Activated naive CD4-positive, alpha-beta T cell treated with anti-CD3 and anti-CD28 coated beads, Interleukin-2, amount 50 U/mL, for 72 hours (primary cell): ENCODE results near the gene HRH4. TPM values are rescaled to one million over a fixed set of nuclear protein-coding genes. Genes with fewer than 3 reads are reported as not detected.

Source experiments
- total RNA-seq, 2 donors: library from RNA; stranded (reverse); gene quantifications; one replicate each; pipeline ENCODE4 v1.2.3, GENCODE V29; 2022

The HRH4 gene
- total RNA-seq, 2 donors from 2014 or later, result not detected

Other genes starting within 250 kb of the HRH4 start
- 1 to 10 TPM; 2.3 to 5.4 TPM for gene OSBPL1A, start 62.8 kb upstream of the HRH4 start, total RNA-seq
- gene IMPACT, start 34.0 kb upstream of the HRH4 start, total RNA-seq, result 10 to 100 TPM in 1 of 2 donors, 1 to 10 TPM in 1; 7.4 to 13.6 TPM